K562 (cell line): Measurements from ENCODE around the gene GNL3. TPM values are rescaled to one million over a fixed set of nuclear protein-coding genes. Genes with fewer than 3 reads are reported as not detected.

Experiments
- CBX5 ChIP-seq: IDR thresholded peaks from 2 replicates; pipeline ENCODE4 v1.6.1; 2014; ENCODE audit warnings: low read depth, borderline replicate concordance
- FOXJ2 ChIP-seq: fragments of 200-800 bp; sonication (Bioruptor generic); IDR thresholded peaks from 2 replicates; pipeline ENCODE4 v1.6.1; 2016; ENCODE audit warnings: missing genetic modification characterization, missing compliant biosample characterization
- RNF2 ChIP-seq: sonication (generic); IDR thresholded peaks from 2 replicates; pipeline ENCODE4 v1.6.1; 2016
- TAF1 ChIP-seq: IDR thresholded peaks from 2 replicates; pipeline ENCODE4 v1.6.1; 2011; ENCODE audit warnings: mild to moderate bottlenecking, low read length, moderate library complexity; ENCODE audit not compliant: insufficient read depth, control insufficient read depth, severe bottlenecking; ENCODE audit errors: extremely low read depth
- ZNF274 ChIP-seq: IDR thresholded peaks from 2 replicates; pipeline ENCODE4 v1.6.1; 2011; ENCODE audit warnings: low read depth, mild to moderate bottlenecking, low read length, moderate library complexity, borderline replicate concordance
- polyA plus RNA-seq, 8 experiments: library from polyadenylated mRNA; depleted of rRNA in 4 of 8; stranded (reverse) in 5 of 8; unstranded in 3 of 8; fragments of >200 nt; fragmentation: Nextera tagmentation in 2 of 8; fragmentation: Illumina TruSeq in 1 of 8; extraction: Ambion mirVana in 2 of 8; extraction: Trizol in 1 of 8; gene quantifications; 2 replicates each; pipeline versions ENCODE4 v1.2.1 to v1.2.3, GENCODE V29; 2011 to 2014; ENCODE audit warnings: inconsistent platforms in 1 of 8, missing spikeins in 1 of 8
- total RNA-seq, 7 experiments: library from RNA; depleted of rRNA in 6 of 7; stranded (reverse); fragments of >200 nt in 6 of 7; fragmentation: Illumina TruSeq in 2 of 7; extraction: Trizol in 2 of 7; gene quantifications; 2 replicates each; pipeline versions ENCODE4 v1.2.1 to v1.2.3, GENCODE V29; 2011 to 2021; ENCODE audit warnings: low replicate concordance in 1 of 7
- TF ChIP-seq, protein P1 (sequence below): fragments of 450-650 bp; IDR thresholded peaks from 2 replicates; pipeline ENCODE4 v1.6.1; 2016; ENCODE audit warnings: borderline replicate concordance
- TF ChIP-seq, protein P2 (sequence below): fragments of 250-450 bp; sonication (Bioruptor Pico); IDR thresholded peaks from 2 replicates; pipeline ENCODE4 v1.9.0; 2021; ENCODE audit warnings: mild to moderate bottlenecking, inconsistent platforms
- TF ChIP-seq, protein P3 (sequence below): fragments of 250-450 bp; sonication (Bioruptor Pico); IDR thresholded peaks from 2 replicates; pipeline ENCODE4 v1.4.0; 2020; ENCODE audit warnings: mild to moderate bottlenecking, moderate library complexity
- TF ChIP-seq, protein P4 (sequence below): fragments of 450-650 bp; IDR thresholded peaks from 2 replicates; pipeline ENCODE4 v1.6.1; 2017; ENCODE audit warnings: antibody characterized with exemption, mild to moderate bottlenecking
- TF ChIP-seq, protein P5 (sequence below): sonication (generic); formaldehyde crosslinking; IDR thresholded peaks from 2 replicates; pipeline ENCODE4 v1.8.0; 2022; ENCODE audit warnings: mild to moderate bottlenecking, missing genetic modification reagents
- TF ChIP-seq, protein P6 (sequence below): fragments of 450-650 bp; IDR thresholded peaks from 2 replicates; pipeline ENCODE4 v1.6.1; 2016; ENCODE audit warnings: antibody characterized with exemption

GNL3 gene
- total and polyA plus RNA-seq, 9 of the 15 experiments (the other 6 are each of a cell fraction or from before 2014, with no cell fraction given): 132 to 313 (median 220) TPM

DNA sequence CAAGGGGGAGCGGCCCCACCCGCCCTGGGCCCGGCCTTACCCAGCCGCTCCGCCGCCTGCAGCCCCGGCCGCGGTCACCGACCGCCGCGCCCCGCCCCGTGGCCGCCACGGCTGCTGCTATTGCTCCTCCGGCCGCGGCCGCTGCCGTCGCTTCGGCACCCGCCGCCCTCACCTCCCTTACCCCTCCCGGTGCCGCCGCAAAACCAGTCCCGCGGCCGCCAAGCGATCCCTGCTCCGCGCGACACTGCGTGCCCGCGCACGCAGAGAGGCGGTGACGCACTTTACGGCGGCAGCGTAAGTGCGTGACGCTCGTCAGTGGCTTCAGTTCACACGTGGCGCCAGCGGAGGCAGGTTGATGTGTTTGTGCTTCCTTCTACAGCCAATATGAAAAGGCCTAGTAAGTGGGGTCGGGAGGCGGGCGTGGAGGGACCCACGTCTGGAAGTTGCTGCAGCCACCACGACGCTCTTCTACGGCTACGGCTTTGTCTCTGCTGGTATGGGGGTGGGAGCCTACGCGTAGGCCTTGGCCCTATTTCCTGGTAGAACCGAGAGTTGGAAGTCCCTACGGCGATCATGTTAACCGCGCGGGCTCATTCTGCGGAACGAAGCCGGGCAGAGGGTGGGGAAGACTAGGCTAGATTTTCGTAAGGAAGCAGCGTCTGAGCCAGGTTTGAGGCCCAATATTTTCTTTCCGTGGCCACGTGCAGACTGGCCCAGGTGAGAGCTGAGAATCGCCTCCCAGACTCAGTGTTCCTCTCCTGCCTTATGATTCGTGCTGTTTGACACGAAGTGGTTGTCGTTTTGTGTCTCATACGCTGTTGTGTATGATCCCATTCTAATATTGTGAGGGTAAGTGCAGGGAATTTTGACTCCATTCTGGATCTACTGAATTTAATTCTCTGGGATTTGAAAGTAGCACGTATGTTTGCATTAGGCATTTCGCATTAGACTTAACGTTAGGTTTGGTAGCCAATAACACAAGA is at the start of gene GNL3, which contains the start of gene PBRM1 (continued):
- TF ChIP-seq, protein P1, sequence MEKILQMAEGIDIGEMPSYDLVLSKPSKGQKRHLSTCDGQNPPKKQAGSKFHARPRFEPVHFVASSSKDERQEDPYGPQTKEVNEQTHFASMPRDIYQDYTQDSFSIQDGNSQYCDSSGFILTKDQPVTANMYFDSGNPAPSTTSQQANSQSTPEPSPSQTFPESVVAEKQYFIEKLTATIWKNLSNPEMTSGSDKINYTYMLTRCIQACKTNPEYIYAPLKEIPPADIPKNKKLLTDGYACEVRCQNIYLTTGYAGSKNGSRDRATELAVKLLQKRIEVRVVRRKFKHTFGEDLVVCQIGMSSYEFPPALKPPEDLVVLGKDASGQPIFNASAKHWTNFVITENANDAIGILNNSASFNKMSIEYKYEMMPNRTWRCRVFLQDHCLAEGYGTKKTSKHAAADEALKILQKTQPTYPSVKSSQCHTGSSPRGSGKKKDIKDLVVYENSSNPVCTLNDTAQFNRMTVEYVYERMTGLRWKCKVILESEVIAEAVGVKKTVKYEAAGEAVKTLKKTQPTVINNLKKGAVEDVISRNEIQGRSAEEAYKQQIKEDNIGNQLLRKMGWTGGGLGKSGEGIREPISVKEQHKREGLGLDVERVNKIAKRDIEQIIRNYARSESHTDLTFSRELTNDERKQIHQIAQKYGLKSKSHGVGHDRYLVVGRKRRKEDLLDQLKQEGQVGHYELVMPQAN: peak; percentile 99
- TF ChIP-seq, protein P2, sequence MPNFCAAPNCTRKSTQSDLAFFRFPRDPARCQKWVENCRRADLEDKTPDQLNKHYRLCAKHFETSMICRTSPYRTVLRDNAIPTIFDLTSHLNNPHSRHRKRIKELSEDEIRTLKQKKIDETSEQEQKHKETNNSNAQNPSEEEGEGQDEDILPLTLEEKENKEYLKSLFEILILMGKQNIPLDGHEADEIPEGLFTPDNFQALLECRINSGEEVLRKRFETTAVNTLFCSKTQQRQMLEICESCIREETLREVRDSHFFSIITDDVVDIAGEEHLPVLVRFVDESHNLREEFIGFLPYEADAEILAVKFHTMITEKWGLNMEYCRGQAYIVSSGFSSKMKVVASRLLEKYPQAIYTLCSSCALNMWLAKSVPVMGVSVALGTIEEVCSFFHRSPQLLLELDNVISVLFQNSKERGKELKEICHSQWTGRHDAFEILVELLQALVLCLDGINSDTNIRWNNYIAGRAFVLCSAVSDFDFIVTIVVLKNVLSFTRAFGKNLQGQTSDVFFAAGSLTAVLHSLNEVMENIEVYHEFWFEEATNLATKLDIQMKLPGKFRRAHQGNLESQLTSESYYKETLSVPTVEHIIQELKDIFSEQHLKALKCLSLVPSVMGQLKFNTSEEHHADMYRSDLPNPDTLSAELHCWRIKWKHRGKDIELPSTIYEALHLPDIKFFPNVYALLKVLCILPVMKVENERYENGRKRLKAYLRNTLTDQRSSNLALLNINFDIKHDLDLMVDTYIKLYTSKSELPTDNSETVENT (CRISPR knock-in tag): peak; percentile 54; the same call in 1 of the 2 replicates
- no peak for TF ChIP-seq ZNF274
- peak; percentile 54; the same call in 1 of the 2 replicates for TF ChIP-seq RNF2
- TF ChIP-seq, protein P3, sequence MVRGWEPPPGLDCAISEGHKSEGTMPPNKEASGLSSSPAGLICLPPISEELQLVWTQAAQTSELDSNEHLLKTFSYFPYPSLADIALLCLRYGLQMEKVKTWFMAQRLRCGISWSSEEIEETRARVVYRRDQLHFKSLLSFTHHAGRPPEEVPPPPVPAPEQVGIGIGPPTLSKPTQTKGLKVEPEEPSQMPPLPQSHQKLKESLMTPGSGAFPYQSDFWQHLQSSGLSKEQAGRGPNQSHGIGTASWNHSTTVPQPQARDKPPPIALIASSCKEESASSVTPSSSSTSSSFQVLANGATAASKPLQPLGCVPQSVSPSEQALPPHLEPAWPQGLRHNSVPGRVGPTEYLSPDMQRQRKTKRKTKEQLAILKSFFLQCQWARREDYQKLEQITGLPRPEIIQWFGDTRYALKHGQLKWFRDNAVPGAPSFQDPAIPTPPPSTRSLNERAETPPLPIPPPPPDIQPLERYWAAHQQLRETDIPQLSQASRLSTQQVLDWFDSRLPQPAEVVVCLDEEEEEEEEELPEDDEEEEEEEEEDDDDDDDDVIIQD (CRISPR knock-in tag): no peak
- TF ChIP-seq, protein P4, sequence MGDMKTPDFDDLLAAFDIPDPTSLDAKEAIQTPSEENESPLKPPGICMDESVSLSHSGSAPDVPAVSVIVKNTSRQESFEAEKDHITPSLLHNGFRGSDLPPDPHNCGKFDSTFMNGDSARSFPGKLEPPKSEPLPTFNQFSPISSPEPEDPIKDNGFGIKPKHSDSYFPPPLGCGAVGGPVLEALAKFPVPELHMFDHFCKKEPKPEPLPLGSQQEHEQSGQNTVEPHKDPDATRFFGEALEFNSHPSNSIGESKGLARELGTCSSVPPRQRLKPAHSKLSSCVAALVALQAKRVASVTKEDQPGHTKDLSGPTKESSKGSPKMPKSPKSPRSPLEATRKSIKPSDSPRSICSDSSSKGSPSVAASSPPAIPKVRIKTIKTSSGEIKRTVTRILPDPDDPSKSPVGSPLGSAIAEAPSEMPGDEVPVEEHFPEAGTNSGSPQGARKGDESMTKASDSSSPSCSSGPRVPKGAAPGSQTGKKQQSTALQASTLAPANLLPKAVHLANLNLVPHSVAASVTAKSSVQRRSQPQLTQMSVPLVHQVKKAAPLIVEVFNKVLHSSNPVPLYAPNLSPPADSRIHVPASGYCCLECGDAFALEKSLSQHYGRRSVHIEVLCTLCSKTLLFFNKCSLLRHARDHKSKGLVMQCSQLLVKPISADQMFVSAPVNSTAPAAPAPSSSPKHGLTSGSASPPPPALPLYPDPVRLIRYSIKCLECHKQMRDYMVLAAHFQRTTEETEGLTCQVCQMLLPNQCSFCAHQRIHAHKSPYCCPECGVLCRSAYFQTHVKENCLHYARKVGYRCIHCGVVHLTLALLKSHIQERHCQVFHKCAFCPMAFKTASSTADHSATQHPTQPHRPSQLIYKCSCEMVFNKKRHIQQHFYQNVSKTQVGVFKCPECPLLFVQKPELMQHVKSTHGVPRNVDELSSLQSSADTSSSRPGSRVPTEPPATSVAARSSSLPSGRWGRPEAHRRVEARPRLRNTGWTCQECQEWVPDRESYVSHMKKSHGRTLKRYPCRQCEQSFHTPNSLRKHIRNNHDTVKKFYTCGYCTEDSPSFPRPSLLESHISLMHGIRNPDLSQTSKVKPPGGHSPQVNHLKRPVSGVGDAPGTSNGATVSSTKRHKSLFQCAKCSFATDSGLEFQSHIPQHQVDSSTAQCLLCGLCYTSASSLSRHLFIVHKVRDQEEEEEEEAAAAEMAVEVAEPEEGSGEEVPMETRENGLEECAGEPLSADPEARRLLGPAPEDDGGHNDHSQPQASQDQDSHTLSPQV: 0 out of 2 replicates have a peak, but pooled peaks have one; percentile 49
- TF ChIP-seq, protein P5, sequence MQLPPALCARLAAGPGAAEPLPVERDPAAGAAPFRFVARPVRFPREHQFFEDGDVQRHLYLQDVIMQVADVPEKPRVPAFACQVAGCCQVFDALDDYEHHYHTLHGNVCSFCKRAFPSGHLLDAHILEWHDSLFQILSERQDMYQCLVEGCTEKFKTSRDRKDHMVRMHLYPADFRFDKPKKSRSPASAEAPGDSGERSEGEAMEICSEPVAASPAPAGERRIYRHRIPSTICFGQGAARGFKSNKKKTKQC (CRISPR knock-in tag): peak; percentile 19; the same call in 1 of the 2 replicates
- TF ChIP-seq FOXJ2 (tag): no peak
- TF ChIP-seq, protein P6, sequence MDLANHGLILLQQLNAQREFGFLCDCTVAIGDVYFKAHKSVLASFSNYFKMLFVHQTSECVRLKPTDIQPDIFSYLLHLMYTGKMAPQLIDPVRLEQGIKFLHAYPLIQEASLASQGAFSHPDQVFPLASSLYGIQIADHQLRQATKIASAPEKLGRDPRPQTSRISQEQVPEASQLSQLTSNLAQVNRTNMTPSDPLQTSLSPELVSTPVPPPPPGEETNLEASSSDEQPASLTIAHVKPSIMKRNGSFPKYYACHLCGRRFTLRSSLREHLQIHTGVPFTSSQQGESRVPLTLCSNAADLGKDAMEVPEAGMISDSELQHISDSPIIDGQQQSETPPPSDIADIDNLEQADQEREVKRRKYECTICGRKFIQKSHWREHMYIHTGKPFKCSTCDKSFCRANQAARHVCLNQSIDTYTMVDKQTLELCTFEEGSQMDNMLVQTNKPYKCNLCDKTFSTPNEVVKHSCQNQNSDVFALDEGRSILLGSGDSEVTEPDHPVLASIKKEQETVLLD: peak; percentile 98
- TF ChIP-seq TAF1: peak; percentile 91
- no peak for TF ChIP-seq CBX5
